GM19099 (cell line): Measurements from ENCODE around the gene WDR19.

Experiments used
- POLR2A ChIP-seq: IDR thresholded peaks from 3 replicates; pipeline ENCODE4 v1.6.1; 2011; ENCODE audit warnings: low read depth; ENCODE audit not compliant: insufficient read length; ENCODE audit errors: extremely low read depth

Gene WDR19

GRCh38 chr4:39205476-39205875 is 23.1 kb downstream of the WDR19 start:
- no peak for TF ChIP-seq POLR2A

GRCh38 chr4:39227906-39228305 is 45.6 kb downstream of the WDR19 start:
- TF ChIP-seq POLR2A: no peak

- no peak for TF ChIP-seq POLR2A
These were observed 46.0 kb downstream of the WDR19 start for GRCh38 chr4:39228377-39228776.

GRCh38 chr4:39230462-39230861 is 48.1 kb downstream of the WDR19 start:
- TF ChIP-seq POLR2A: no peak

GRCh38 chr4:39231660-39232059 is 49.3 kb downstream of the WDR19 start:
- TF ChIP-seq POLR2A: no peak

- TF ChIP-seq POLR2A: no peak
These were observed 49.8 kb downstream of the WDR19 start for GRCh38 chr4:39232100-39232499.

GRCh38 chr4:39233114-39233513 is 50.8 kb downstream of the WDR19 start:
- TF ChIP-seq POLR2A: no peak

- TF ChIP-seq POLR2A: no peak
These were observed 51.5 kb downstream of the WDR19 start for GRCh38 chr4:39233783-39234182.

GRCh38 chr4:39235021-39235420 is 52.7 kb downstream of the WDR19 start:
- no peak for TF ChIP-seq POLR2A

GRCh38 chr4:39235696-39236095 is 53.4 kb downstream of the WDR19 start:
- TF ChIP-seq POLR2A: no peak

GRCh38 chr4:39237179-39237578 is 54.9 kb downstream of the WDR19 start:
- no peak for TF ChIP-seq POLR2A

GRCh38 chr4:39243462-39243861 is 61.1 kb downstream of the WDR19 start:
- no peak for TF ChIP-seq POLR2A

- TF ChIP-seq POLR2A: no peak
These were observed 72.9 kb downstream of the WDR19 start for GRCh38 chr4:39255266-39255665.

- TF ChIP-seq POLR2A: no peak
These were observed 73.5 kb downstream of the WDR19 start for GRCh38 chr4:39255871-39256270.

- no peak for TF ChIP-seq POLR2A
These were observed 74.1 kb downstream of the WDR19 start for GRCh38 chr4:39256436-39256835.

GRCh38 chr4:39259571-39260330 is 77.4 kb downstream of the WDR19 start:
- no peak for TF ChIP-seq POLR2A

- no peak for TF ChIP-seq POLR2A
These were observed 81.6 kb downstream of the WDR19 start for GRCh38 chr4:39263895-39264294.
